Mononuclear cell (primary cell): Measurements from ENCODE around the gene AP4M1. TPM values are rescaled to one million over a fixed set of nuclear protein-coding genes. Genes with fewer than 3 reads are reported as not detected.
"Not testable (repeated sequence)": the region's sequence is repeated elsewhere in the genome, so short reads cannot be mapped to it uniquely, and the experiment has no call there.

Experiments used
- H3K27me3 ChIP-seq: 2 replicates; pipeline ENCODE4 v1.6.0; 2011; ENCODE audit warnings: low read length, control low read depth; ENCODE audit not compliant: insufficient read depth
- H3K4me1 ChIP-seq: 2 replicates; pipeline ENCODE4 v1.5.1; 2011; ENCODE audit warnings: mild to moderate bottlenecking, low read length, control low read depth; ENCODE audit not compliant: insufficient read depth
- H3K4me3 ChIP-seq: 2 replicates; pipeline ENCODE4 v1.5.1; 2011; ENCODE audit warnings: mild to moderate bottlenecking, low read length, moderate library complexity
- H3K9me3 ChIP-seq: 2 replicates; pipeline ENCODE4 v1.5.1; 2011; ENCODE audit warnings: low read depth, mild to moderate bottlenecking, control low read depth, low read length
- total RNA-seq: library from RNA; depleted of rRNA; stranded (reverse); fragments of >200 nt; gene quantifications from one replicate; pipeline ENCODE4 v1.2.3, GENCODE V29; 2012

Gene AP4M1
- total RNA-seq, 1 donor: 2.8 TPM

- not testable (repeated sequence) for H3K27me3 ChIP-seq, H3K4me3 ChIP-seq, H3K9me3 ChIP-seq
- peaks cover 38% of the 10 kb centered on the region for H3K4me1 ChIP-seq
Measured at GRCh38 chr7:100130220-100130607, 28.8 kb downstream of the AP4M1 start.

GRCh38 chr7:100130608-100131453, 29.4 kb downstream of the AP4M1 start:
- Histone ChIP-seq H3K27me3 (no peaks in the 10 kb centered on the region), H3K9me3 (no peaks in the 10 kb centered on the region), H3K4me3 (no peak overlapping the region), H3K4me1 (peaks cover 32% of the 10 kb centered on the region)

- no peak overlapping the region for H3K4me3 ChIP-seq
- peaks cover 24% of the 10 kb centered on the region for H3K4me1 ChIP-seq
- H3K27me3 ChIP-seq: no peaks in the 10 kb centered on the region
- no peaks in the 10 kb centered on the region for H3K9me3 ChIP-seq
Measured at GRCh38 chr7:100132126-100132525, 30.7 kb downstream of the AP4M1 start.

- no peaks in the 10 kb centered on the region for H3K27me3 ChIP-seq
- H3K9me3 ChIP-seq: no peaks in the 10 kb centered on the region
- H3K4me3 ChIP-seq: no peak overlapping the region
- H3K4me1 ChIP-seq: peaks cover 21% of the 10 kb centered on the region
Measured at GRCh38 chr7:100132697-100133151, 31.3 kb downstream of the AP4M1 start.

GRCh38 chr7:100137851-100138760, 36.7 kb downstream of the AP4M1 start:
- H3K4me1 ChIP-seq: peaks cover 28% of the 10 kb centered on the region
- no peaks in the 10 kb centered on the region for H3K9me3 ChIP-seq
- no peaks in the 10 kb centered on the region for H3K27me3 ChIP-seq
- no peak overlapping the region for H3K4me3 ChIP-seq

- Histone ChIP-seq H3K4me3 (no peak overlapping the region), H3K9me3 (no peaks in the 10 kb centered on the region), H3K4me1 (peaks cover 28% of the 10 kb centered on the region), H3K27me3 (no peaks in the 10 kb centered on the region)
Measured at GRCh38 chr7:100141555-100141949, 40.1 kb downstream of the AP4M1 start.

- H3K4me1 ChIP-seq: peaks cover 28% of the 10 kb centered on the region
- no peaks in the 10 kb centered on the region for H3K9me3 ChIP-seq
- H3K4me3 ChIP-seq: no peak overlapping the region
- no peaks in the 10 kb centered on the region for H3K27me3 ChIP-seq
Measured at GRCh38 chr7:100142461-100142860, 41.0 kb downstream of the AP4M1 start.

GRCh38 chr7:100146350-100146749, 44.9 kb downstream of the AP4M1 start:
- peaks cover 45% of the 10 kb centered on the region for H3K4me1 ChIP-seq
- not testable (repeated sequence) for H3K27me3 ChIP-seq, H3K4me3 ChIP-seq

GRCh38 chr7:100147278-100147677, 45.8 kb downstream of the AP4M1 start:
- Histone ChIP-seq H3K9me3 (no peaks in the 10 kb centered on the region), H3K4me3 (no peak overlapping the region), H3K27me3 (no peaks in the 10 kb centered on the region), H3K4me1 (peaks cover 45% of the 10 kb centered on the region)

More at GRCh38 chr7:100146350-100146749, 44.9 kb downstream of the AP4M1 start:
- H3K9me3 ChIP-seq: not testable (repeated sequence)

GRCh38 chr7:100148225-100148558, 46.7 kb downstream of the AP4M1 start:
- H3K4me3 ChIP-seq: peak overlapping the region; percentile 97
- H3K4me1 ChIP-seq: peaks cover 49% of the 10 kb centered on the region
- H3K9me3 ChIP-seq: no peaks in the 10 kb centered on the region
- H3K27me3 ChIP-seq: no peaks in the 10 kb centered on the region

GRCh38 chr7:100148559-100149328, 47.3 kb downstream of the AP4M1 start, which contains the start of gene LAMTOR4:
TSS of gene LAMTOR4 (plus strand) at chr7:100148918. CDS start at chr7:100148973, 55 bp downstream.
- Histone ChIP-seq H3K27me3 (no peaks in the 10 kb centered on the region), H3K4me3 (peak within 1 kb of the TSS; percentile 97), H3K4me1 (peaks cover 55% of the 10 kb centered on the region), H3K9me3 (no peaks in the 10 kb centered on the region)

GRCh38 chr7:100152404-100152803, 51.0 kb downstream of the AP4M1 start:
- Histone ChIP-seq H3K4me3 (no peak overlapping the region), H3K9me3 (no peaks in the 10 kb centered on the region), H3K27me3 (no peaks in the 10 kb centered on the region), H3K4me1 (peaks cover 89% of the 10 kb centered on the region)

- Histone ChIP-seq H3K27me3 (no peaks in the 10 kb centered on the region), H3K9me3 (no peaks in the 10 kb centered on the region), H3K4me1 (peaks cover 88% of the 10 kb centered on the region), H3K4me3 (no peak overlapping the region)
Measured at GRCh38 chr7:100152937-100153666, 51.7 kb downstream of the AP4M1 start.
